GM19395 (cell line): ENCODE measurements around the gene FHOD1.
A peak's percentile ranks its signal among the peaks of the same experiment; 100 is the strongest.

ENCODE experiments used
- ATAC-seq: cut with Tn5 transposase; IDR thresholded peaks from one replicate; pipeline ENCODE4 v1.9.1; 2021; ENCODE audit warnings: mild to moderate bottlenecking, moderate library complexity; ENCODE audit not compliant: unreplicated experiment

The FHOD1 gene

DNA sequence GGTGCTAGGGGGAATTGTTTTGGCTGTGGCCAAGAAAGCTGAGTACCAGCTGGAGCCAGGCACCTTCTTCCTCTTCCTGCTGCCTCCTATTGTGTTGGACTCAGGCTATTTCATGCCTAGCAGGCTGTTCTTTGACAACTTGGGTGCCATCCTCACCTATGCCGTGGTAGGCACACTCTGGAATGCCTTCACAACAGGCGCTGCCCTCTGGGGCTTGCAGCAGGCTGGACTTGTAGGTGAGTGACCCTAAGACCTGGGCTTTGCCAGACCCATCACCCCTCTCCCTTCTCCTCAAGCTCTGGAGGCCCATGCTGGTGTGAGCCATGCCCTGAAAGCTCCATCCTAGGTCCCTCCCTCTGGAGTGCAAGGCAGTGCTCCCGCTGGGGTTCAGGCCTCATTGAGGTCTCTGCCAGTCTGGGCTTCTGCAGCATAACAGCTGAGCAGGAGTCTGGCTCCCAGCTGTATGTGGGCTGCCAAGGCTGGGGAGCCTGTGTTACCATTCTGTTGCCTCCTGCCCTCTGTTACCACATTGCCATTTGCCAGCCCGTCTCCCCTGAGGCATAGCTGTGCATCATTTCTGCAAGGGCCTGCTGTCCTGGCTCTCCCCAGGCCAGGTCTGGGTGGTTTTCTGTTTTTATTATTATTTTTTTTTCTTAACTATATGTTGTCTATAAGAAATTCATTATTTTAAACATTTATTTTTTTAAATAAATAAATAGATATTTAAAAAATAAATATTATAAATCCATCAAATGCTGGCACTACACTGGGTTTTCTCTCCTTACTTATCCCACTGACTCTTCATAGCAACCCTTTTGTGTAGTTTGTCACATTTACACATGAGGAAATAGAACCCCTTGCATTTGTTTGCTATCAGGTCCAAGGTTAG, 5.6 kb upstream of the FHOD1 start:
- ATAC-seq, result no peak

DNA sequence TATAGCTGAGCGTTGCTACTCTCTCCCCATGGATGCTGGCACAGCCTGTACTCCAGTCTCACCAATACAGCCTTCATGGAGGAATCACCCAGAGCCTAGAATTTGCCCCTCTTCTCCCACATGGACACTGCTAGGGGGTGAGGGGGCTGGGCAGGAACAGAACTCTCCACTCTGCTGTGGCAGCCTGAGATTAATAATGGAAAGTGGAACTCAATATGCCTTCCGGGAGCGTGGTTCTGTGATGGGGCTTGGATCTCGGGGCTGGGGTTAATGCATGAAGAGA, 2.7 kb upstream of the FHOD1 start:
- ATAC-seq, result no peak

GRCh38 chr16:67249178-67250044, 2.1 kb upstream of the FHOD1 start:
- ATAC-seq, result no peak

DNA sequence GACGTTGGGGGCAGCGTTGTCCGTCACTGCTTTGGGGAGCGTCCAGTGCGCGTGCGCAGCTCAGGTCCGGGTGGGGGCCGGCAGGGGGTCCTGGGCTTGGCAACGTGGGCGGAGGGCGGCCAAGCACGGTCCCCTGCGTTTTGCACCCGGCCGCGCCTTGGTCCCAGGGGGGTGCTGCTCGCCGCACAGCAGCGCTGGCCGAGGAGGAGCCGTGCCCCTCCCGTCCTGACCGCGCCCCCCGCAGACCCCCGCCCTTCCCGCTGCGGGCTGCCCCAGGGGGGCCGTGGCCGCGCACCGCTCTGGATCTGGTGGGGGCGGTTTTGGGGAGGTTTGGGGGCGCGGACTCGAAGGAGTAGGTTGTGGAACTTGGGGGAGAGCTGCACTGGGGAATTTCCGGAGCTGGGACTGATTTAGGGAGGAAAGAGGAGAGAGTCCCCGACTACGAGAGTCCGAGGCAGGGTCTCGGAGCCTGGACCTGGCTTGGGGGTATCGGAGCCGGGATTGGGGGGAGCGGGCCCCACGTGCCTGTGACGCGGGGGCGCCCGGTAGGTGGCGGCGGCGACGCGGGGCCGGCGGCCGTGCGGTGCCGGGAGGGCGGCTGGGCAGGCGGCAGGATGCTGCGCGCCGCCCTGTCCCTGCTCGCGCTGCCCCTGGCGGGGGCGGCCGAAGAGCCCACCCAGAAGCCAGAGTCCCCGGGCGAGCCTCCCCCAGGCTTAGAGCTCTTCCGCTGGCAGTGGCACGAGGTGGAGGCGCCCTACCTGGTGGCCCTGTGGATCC, 1.3 kb upstream of the FHOD1 start, which contains the start of gene SLC9A5:
TSS of gene SLC9A5 (plus strand) at position 579 of the 777 bp plus-strand sequence. CDS start at position 615, 36 bp downstream.
- no peak for ATAC-seq

- ATAC-seq, result no peak
These were observed 756 bp upstream of the FHOD1 start for GRCh38 chr16:67248073-67248400.

DNA sequence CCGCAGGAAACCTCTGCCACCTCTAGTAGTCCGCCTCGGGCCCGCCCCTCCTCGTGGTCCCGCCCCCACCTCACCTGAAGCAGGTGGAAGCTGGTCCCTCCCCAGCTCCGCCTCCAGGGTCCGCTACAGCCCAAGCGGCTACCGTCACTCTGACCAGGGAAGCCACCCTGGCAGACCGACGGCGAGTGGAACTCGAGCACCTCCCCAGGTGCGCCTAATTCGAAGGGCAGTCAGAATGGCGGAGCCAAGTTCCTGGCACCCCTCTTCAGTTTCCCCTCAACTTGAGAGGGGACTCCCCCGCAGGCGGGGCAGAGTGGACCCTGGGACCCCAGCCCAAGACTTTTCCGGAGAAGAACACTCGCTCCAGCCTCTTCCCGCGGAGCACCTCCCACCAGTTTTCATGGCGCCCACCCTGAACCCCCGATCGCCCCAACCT, 507 bp downstream of the FHOD1 start:
- ATAC-seq, result peak; percentile 16

DNA sequence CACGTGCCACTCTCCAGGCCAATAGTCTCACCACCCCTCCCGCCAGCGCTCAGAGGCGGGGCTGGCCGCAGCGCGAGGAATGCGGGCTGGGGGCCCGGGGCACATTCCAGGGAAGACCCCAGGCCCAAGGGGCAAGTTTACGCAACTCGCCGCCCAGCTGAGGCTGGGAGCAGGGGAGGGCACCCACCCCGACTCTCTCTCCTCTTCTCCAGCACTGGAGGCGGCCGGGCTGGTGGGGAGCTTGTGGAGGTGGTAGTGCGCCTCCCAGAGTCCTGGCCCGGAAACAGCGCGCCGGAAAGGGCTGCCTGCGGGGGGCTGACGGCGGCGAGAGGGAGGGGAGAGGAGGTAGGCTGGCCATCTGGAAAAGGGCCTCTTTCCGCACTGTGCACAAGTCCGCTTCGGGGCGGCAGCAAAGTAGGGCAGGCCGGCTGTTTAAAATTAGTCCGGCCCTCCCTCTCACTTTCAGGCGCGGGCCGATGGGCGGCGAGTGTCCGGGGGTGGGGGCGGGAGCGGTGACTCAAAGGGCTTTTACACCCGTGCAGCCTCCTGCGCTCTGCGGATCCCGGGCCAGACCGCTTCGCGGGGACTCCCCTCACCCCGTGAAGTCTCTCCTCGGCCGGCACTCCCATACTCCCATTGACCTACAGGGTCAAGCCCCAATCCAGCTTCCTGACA, 1.1 kb downstream of the FHOD1 start:
- peak; percentile 33 for ATAC-seq

DNA sequence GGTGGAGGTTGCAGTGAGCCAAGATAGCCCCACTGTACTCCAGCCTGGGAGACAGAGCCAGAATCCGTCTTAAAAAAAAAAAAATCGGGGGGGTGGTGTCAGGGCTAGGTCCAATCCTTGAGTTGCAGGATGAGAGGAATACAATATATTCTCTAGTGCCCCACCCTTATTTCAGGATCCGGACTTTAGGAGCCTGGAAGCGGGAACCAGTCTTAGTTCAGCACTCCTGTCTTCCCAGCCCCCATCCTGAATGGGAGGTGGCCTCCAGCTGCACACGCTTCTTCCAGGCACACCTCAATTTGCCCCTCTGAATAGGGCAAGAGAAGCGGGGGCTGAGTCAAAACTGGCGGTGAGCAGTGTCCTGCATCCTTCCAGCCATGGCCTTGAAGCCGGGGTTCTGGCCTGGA, 1.6 kb downstream of the FHOD1 start:
- ATAC-seq, result no peak

DNA sequence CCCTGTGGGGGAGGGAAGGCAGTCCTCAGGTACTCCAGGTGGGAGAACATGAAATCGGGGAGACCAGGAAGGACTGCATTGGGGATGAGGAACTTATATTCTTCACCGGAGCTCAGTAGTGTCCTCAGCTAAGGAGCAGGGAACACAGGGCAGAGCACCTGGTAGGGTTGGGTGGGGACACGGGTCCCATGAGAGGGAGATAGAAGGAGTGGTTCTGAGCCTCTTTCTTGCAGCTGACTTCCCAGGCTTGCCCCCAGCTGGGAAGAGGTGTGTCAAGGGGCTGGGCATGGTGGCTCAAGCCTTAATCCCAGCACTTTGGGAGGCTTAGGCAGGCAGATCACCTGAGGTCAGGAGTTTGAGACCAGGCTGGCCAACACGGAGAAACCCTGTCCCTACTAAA, 2.1 kb downstream of the FHOD1 start:
- ATAC-seq, result no peak

- peak; percentile 60 for ATAC-seq
These were observed 2.7 kb downstream of the FHOD1 start for GRCh38 chr16:67244387-67245185.

GRCh38 chr16:67243481-67243880, 3.8 kb downstream of the FHOD1 start:
- no peak for ATAC-seq

DNA sequence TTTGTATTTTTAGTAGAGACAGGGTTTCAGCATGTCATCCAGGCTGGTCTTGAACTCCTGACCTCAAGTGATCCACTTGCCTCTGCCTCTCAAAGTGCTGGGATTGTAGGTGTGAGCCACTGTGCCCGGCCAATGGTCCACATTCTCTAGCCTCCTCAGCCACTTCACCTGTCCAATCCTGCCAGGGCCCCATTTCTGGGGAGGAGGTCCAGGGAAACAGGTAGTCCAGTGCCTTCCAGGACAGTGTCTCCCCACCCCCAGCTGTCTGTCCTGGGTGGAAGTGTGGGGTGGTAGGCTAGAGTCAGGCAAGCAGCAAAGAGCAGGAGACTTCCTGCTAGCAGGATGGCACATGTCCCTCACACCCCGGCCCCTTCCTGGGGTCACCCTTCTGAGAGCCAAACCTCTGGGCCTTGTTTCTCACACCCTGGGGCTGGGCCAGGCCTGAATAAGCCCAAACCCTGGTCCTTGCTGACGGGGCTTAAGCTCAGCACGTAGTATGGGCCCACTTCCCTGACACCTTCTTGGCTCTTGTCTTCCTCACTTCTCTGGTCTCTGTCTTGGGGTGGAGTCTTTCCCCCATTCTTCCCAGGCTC, 5.0 kb downstream of the FHOD1 start:
- no peak for ATAC-seq

GRCh38 chr16:67241008-67241900, 6.0 kb downstream of the FHOD1 start:
- no peak for ATAC-seq

DNA sequence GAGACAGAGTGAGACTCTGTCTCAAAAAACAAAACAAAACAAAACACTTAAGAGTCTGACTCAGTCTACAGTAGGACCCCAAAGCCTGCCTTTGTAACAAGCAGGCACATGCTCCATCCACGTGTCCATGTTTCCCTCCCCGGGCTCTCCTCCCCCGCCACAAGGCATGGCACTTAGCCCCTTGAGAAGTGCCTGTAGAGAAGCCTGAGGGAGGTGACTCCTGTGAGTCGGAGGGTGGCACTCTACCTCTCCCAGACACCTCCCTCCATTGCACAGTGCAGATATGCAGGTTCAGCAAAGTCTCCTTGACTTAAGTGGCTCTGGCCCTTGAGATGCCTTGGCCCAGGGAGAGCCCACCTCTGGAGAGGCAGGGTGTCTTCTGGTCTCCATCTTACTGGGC, 6.8 kb downstream of the FHOD1 start:
- no peak for ATAC-seq

DNA sequence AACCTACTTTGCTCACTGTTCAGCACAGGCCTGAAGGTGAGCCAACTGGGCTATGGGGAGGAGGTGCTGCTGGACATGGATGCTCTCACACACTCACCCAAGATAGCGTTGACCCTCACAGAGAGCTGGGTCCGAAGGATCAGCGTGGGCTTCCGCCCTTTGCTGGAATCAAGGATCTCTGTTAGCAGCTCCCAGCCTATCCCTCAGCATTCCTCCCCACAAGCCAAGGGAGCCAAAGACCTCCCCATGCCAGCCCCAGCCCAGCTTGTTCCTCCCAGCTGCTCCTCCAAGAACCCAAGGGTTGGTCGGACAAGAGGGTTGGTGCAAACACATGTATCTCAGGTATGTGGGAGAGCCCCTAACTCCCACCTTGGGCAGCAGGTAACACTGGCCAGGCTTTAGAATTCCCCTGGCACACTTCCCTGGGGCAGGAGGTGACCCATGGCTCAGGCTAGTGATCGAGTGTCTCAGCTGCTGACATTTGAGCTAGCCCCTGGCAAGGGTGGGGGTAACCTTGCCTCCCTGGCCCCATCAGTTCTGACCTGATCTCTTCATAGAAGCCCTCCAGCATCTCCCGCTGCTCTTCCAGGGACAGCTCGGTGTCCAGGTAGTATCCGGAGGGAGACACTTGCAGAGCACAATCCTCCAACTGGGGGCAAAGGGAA, 8.3 kb downstream of the FHOD1 start:
- ATAC-seq, result no peak

GRCh38 chr16:67238278-67238575, 9.1 kb downstream of the FHOD1 start:
- ATAC-seq, result no peak

GRCh38 chr16:67237396-67238277, 9.6 kb downstream of the FHOD1 start:
- no peak for ATAC-seq
